HG03039 (cell line): ENCODE data around the gene MRGPRF.
"Not testable (repeated sequence)": the region's sequence is repeated elsewhere in the genome, so short reads cannot be mapped to it uniquely, and the experiment has no call there.

ENCODE experiments used
- ATAC-seq: cut with Tn5 transposase; IDR thresholded peaks from one replicate; pipeline ENCODE4 v1.9.1; 2021; ENCODE audit warnings: mild to moderate bottlenecking, moderate library complexity; ENCODE audit not compliant: unreplicated experiment

Gene MRGPRF

DNA sequence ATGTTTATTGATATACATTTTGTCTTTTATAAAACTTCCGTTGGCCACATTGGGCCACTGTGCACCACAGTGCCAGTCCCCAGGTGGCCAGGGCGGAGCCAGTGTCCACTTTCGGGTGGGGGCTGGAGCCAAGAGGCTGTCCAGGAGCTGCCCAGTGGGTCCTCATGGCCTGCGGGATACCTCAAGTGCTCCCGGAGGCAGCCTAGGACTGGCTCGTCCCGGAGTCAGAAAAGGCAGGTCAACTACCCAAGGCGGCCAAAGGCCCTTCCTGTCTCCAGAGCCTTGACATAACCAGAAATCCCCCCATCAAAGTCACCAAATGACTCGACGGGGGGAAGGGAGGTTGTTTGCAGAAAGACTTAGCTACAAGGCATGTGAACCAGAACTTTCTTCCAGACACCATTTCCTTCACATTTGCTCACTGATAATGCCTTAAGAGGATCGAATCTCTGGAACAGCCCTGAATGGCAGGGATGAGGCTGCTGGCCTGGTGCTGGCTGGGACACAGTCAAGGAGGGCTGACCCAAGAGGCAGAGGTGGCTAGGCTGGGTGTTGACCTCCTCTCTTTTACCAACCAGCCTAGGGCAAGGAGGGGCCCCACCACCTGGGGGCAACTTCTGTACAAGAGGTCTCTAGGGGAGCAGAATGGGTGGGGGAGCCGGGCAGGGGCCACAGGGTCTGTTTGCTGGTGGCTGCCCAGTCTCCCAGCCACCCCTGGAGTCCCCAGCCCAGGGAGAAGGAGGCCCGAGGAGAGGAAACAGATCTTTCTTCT is 8.4 kb downstream of the MRGPRF start:
- no peak for ATAC-seq

GRCh38 chr11:69003866-69004367 is 9.1 kb downstream of the MRGPRF start:
- no peak for ATAC-seq

- no peak for ATAC-seq
Observed at GRCh38 chr11:69003301-69003865, 9.7 kb downstream of the MRGPRF start.

DNA sequence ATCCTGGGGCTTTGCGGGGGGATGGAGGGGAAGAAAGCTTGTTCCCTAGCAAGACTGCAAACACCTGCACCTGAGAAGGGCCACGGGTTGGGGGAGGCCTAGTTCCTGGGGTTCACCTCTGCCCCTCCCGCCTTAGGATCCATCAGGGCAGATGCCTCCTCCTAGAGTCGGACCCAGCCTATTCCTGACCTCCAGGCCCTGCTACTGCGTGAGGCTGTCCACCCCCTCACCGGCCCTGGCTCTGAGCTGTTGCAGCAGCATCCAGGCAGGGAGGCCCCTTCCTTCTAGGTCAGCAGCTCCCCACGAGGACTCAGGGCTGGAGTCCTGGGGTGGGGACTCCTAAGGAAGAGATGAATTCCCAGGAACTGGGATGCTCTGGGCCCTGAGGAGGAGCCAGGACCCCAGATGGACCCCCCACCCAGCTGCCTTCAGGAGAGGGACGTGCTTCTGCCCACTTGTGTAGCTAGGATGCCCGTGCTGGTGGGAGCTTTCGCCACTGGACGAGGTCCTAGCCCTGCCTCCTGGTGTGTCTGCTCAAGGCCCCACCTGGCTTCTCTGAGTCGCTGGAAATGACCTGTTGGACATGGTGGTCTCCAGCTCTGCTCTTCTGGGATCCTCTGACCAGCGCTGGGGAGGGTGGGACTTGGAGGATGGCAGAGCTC is 10.3 kb downstream of the MRGPRF start:
- ATAC-seq = no peak

DNA sequence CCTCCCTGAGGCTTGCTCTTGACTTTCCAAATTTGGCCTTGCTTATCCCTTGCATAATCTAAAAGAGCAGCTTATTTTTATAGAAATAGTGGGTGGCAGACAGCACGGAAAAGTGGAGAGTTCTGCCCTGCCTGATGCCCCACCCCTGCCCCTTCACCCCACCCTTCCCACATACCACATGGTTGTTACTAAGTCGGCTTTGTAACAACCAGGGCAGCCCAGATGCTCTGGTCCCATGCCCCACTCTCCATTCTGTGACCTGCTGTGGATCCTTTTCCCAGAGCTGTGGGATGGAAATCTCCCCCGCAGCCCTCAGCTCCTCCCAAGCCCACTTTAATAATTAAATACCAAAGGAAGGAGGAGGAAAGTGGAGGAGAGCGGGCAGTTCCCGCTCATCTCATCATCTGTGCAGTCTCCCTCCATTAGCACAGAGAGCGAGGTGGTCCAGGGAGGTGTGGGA is 10.9 kb downstream of the MRGPRF start:
- no peak for ATAC-seq

GRCh38 chr11:69001243-69002081 is 11.6 kb downstream of the MRGPRF start:
- no peak for ATAC-seq

- no peak for ATAC-seq
Observed at GRCh38 chr11:69000831-69001242, 12.2 kb downstream of the MRGPRF start.

DNA sequence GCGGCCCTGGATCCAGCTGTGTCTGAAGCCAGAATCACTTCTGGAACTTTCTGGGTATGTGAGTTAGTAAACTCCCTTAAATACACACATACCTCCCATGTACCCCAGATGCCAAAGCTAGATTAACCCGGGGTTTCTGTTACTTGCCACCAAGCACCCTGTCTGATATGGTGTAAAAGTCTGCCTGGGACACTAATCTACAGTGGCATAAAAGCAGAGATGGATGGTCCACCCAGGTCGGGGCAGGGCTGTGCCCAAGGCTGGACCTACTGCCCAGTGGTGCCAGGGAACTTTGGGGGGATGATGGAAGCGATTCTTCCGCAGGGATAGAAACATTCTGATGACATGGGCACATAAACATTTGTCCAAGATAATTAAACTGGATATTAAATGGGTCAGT is 12.7 kb downstream of the MRGPRF start:
- ATAC-seq = no peak

- not testable (repeated sequence) for ATAC-seq
Observed at GRCh38 chr11:68999748-69000355, 13.2 kb downstream of the MRGPRF start.

GRCh38 chr11:68999093-68999747 is 13.8 kb downstream of the MRGPRF start:
- no peak for ATAC-seq

DNA sequence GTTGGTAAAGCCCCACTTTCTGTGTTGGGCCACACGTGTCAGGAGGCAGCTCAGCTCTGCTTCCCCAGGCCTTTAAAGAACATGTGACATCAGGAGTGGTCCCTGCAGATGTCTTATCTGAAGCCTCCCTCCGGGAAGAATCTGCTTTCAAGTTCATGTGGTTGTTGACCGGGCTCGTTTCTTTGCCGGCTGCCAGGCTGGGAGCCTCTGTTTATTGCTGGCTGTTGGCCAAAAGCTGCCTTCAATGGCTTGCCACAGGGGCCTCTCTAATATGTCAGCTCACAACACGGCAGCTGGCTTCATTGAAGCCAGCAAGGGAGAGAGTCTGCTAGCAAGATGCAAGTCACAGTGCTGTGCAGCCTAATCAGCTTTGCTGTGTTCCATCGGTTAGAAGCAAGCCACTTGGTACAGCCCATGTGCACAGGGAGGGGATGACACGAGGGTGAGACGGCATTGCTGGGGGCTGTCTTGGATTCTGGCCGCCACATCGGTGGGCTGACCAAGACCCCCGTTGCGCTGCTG is 14.6 kb downstream of the MRGPRF start:
- no peak for ATAC-seq

- no peak for ATAC-seq
Observed at GRCh38 chr11:68997995-68998348, 15.1 kb downstream of the MRGPRF start.

DNA sequence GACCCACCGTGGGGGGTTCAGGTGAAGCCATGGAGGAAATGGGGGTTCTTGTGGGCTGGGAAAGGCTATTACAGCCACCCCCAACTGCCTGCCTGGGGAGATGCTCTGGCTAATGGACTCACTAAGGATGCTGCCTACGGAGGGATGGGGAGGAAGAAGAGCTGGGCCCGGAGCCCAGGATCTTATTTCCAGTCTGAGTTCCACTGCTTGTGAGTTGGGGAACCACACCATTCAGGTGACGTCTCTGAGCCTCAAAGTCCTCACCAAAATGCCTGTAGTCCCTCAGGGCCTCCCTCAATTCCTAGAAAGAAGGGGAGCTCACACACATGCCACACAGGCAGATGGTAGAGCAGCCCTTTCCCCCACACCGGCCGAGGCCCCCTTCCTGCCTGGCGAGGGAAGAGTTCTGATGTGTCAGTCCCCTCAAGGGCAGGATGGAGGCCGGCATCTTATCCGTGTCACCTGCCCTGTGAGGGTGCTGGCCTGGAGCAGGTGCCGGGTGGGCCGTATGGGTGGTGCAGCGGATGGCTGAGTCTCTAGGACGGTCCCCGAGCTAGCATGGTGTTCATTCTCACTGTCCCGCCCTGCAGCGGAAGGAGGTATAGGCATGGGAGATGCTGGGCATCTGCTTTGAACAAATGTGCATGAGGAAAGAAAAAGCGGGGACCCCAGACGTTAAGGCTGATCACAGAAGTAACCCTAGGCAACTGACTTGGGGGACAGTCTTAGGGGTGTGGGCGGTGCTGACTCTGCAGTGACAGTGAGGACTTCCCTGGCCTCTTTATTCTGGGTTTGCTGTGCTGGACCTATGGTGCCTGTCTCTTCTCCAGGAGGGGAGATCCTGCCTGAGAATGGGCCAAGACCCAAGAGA is 15.7 kb downstream of the MRGPRF start:
- ATAC-seq = no peak

DNA sequence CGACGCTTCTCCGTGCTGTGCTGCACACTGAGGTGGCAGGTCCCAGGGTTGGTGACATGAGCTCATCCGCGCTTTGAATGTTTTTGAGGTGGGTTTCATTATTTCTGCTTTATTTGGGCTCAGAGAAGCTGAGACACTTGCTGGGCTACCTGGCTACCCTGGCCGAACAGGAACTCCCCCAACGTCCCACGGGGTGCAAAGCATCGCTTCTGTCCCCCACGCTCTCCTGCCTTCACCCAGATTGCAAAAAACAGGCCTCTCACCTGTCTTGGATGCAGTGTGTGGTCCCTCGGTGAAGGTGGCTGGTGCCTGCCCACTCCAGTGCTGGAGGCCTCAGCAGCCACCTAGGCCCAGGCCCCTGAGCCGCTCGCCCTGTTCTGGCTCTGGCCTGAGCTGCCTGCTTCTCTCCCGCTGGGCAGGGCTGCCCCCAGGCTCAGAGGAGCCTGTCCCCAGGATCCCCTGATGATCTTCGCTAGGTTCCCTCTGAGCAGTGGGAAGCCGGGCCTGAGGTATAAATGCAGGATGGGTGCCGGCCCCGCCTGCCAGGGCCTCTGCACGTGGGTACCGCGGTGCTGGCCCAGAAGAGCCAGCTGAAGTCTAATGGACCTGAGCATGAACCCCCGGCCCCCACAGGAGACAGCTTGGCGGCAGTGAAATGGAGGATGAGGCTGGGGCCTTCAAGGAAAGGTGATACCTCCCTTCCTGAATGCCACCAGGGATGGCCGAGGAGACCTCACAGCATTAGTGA is 16.5 kb downstream of the MRGPRF start:
- ATAC-seq = no peak

DNA sequence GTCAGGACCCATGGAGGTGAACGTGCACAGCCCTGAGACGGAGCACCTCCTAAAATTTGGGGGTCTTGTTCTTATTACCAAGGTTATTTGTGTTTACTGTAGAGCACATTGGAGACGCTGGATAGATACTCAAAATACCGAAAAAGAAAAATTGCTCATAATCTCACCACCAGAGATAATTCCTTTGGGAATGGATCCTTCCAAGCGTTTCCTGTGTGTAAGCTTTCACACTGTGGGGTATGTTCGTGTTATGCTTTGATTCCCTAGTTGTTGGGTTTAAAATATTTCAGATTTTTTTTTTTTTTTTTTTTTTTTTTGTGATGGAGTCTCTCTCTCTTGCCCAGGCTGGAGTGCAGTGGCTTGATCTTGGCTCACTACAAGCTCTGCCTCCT is 18.2 kb downstream of the MRGPRF start:
- no peak for ATAC-seq

DNA sequence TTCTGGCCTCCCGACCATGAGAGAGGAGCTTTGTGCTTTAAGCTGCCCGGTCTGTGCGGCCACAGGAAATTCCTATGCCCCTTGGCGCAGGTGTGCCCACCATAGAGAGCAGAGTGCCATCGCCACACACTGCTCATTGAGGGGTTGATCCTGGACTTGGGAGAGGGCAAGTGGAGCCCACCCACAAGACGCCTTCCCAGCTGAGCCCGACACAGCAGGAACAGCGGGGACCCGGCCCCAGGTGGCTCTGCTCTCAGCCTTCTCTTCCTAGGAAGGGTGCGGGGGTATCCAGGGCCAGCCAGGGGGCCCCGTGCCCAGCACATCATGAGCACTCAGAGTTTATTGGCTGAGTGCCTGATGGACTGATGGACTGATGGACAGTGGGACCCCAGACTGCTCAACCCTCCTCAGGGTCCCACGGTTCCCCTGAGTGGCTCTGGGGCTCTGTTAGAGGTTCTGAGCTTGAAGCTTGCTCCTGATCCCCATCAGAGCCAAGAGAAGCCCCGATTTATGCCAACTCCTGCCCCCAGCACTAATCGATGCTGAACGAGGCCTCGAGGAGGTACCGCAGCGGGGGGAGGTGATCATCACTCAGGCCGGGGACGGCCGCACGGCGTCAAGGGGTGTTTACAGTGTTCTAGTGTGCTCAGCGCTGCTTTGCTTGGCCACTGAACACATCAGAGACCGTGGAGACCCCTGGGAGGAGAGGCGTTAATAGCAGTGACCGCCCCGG is 18.7 kb downstream of the MRGPRF start:
- ATAC-seq = no peak

DNA sequence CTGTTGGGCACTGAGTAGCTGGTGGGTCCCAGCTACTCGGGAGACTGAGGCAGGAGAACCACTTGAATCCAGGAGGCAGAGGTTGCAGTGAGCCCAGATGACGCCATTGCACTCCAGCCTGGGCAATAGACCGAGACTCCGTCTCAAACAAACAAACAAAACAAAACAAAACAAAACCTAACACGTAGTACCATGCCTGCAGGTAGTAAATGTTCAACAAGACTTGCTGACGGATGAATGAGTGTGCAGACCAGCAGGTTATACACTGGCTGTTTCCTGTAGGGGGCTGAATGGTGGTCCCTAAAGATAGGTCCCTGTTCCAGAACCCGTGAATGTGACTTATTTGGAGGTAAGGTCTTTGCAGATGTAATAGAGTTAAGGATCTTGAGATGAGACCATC is 19.5 kb downstream of the MRGPRF start:
- ATAC-seq = no peak
